ENCODE results near the gene SPP2.

SPP2 gene

GRCh38 chr2:234033174-234033573 is 17.3 kb upstream of the SPP2 start:
- in situ Hi-C loops (cut with HindIII; ENCODE audit: low sequenced_read_pairs), result no loop called here

- in situ Hi-C loops (cut with HindIII; ENCODE audit: low sequenced_read_pairs), result no loop called here
Measured at GRCh38 chr2:234033885-234034284, 16.6 kb upstream of the SPP2 start.

GRCh38 chr2:234038076-234038802 is 12.3 kb upstream of the SPP2 start:
- in situ Hi-C loops (cut with HindIII; ENCODE audit: low sequenced_read_pairs), result no loop called here

- in situ Hi-C loops (cut with HindIII; ENCODE audit: low sequenced_read_pairs), result no loop called here
Measured at GRCh38 chr2:234044157-234044556, 6.3 kb upstream of the SPP2 start.

GRCh38 chr2:234046521-234046920 is 4.0 kb upstream of the SPP2 start:
- in situ Hi-C loops (cut with HindIII; ENCODE audit: low sequenced_read_pairs), result no loop called here

- in situ Hi-C loops (cut with HindIII; ENCODE audit: low sequenced_read_pairs), result no loop called here
Measured at GRCh38 chr2:234047361-234047760, 3.1 kb upstream of the SPP2 start.

- in situ Hi-C loops (cut with HindIII; ENCODE audit: low sequenced_read_pairs), result no loop called here
Measured at GRCh38 chr2:234048049-234048448, 2.5 kb upstream of the SPP2 start.

GRCh38 chr2:234051374-234052070 is 1.0 kb downstream of the SPP2 start:
- in situ Hi-C loops (cut with HindIII; ENCODE audit: low sequenced_read_pairs), result no loop called here

- in situ Hi-C loops (cut with HindIII; ENCODE audit: low sequenced_read_pairs), result no loop called here
Measured at GRCh38 chr2:234058881-234059280, 8.4 kb downstream of the SPP2 start.

GRCh38 chr2:234060236-234060635 is 9.7 kb downstream of the SPP2 start:
- in situ Hi-C loops (cut with HindIII; ENCODE audit: low sequenced_read_pairs), result loop anchor here (5.0 kb wide), 1 partner anchor 47 kb away; no protein-coding TSS in a partner anchor

- in situ Hi-C loops (cut with HindIII; ENCODE audit: low sequenced_read_pairs), result loop anchor here (5.0 kb wide), 1 partner anchor 46 kb away; no protein-coding TSS in a partner anchor
Measured at GRCh38 chr2:234061624-234062257, 11.2 kb downstream of the SPP2 start.

- in situ Hi-C loops (cut with HindIII; ENCODE audit: low sequenced_read_pairs), result loop anchor here (5.0 kb wide), 1 partner anchor 39 kb away; no protein-coding TSS in a partner anchor
Measured at GRCh38 chr2:234066587-234066986, 16.1 kb downstream of the SPP2 start.

- in situ Hi-C loops (cut with HindIII; ENCODE audit: low sequenced_read_pairs), result no loop called here
Measured at GRCh38 chr2:234071664-234072063, 21.2 kb downstream of the SPP2 start.

GRCh38 chr2:234072454-234072853 is 22.0 kb downstream of the SPP2 start:
- in situ Hi-C loops (cut with HindIII; ENCODE audit: low sequenced_read_pairs), result no loop called here

GRCh38 chr2:234074751-234075517 is 24.4 kb downstream of the SPP2 start:
- in situ Hi-C loops (cut with HindIII; ENCODE audit: low sequenced_read_pairs), result no loop called here

- in situ Hi-C loops (cut with HindIII; ENCODE audit: low sequenced_read_pairs), result no loop called here
Measured at GRCh38 chr2:234075518-234075915, 25.0 kb downstream of the SPP2 start.

- in situ Hi-C loops (cut with HindIII; ENCODE audit: low sequenced_read_pairs), result no loop called here
Measured at GRCh38 chr2:234075947-234076346, 25.4 kb downstream of the SPP2 start.

GRCh38 chr2:234076451-234076850 is 25.9 kb downstream of the SPP2 start:
- in situ Hi-C loops (cut with HindIII; ENCODE audit: low sequenced_read_pairs), result no loop called here

GRCh38 chr2:234078129-234078528 is 27.6 kb downstream of the SPP2 start:
- in situ Hi-C loops (cut with HindIII; ENCODE audit: low sequenced_read_pairs), result no loop called here

- in situ Hi-C loops (cut with HindIII; ENCODE audit: low sequenced_read_pairs), result no loop called here
Measured at GRCh38 chr2:234081970-234082822, 31.7 kb downstream of the SPP2 start.

Measured in endothelial cell of hepatic sinusoid (primary cell).